Glutamatergic neuron (in vitro differentiated cells): ENCODE measurements around the gene LSM7. TPM values are rescaled to one million over a fixed set of nuclear protein-coding genes. Genes with fewer than 3 reads are reported as not detected.
A peak's percentile ranks its signal among the peaks of the same experiment; 100 is the strongest.

Source experiments
- DNase-seq: peaks from one replicate; pipeline ENCODE4 v3.0.0; 2022
- H3K27ac Mint-ChIP-seq: one replicate; pipeline ENCODE4 v1.8.0; 2020; ENCODE audit warnings: mild to moderate bottlenecking, mixed read lengths, inconsistent platforms; ENCODE audit not compliant: unreplicated experiment
- H3K27me3 Mint-ChIP-seq: one replicate; pipeline ENCODE4 v1.8.0; 2020; ENCODE audit warnings: mild to moderate bottlenecking, moderate library complexity, mixed read lengths, inconsistent platforms; ENCODE audit not compliant: unreplicated experiment
- H3K36me3 Mint-ChIP-seq: one replicate; pipeline ENCODE4 v1.8.0; 2020; ENCODE audit warnings: mild to moderate bottlenecking, mixed read lengths, inconsistent platforms; ENCODE audit not compliant: unreplicated experiment
- H3K4me1 Mint-ChIP-seq: one replicate; pipeline ENCODE4 v1.8.0; 2020; ENCODE audit warnings: mild to moderate bottlenecking, low read depth, mixed read lengths, inconsistent platforms; ENCODE audit not compliant: unreplicated experiment
- H3K4me3 Mint-ChIP-seq: one replicate; pipeline ENCODE4 v1.8.0; 2020; ENCODE audit warnings: mild to moderate bottlenecking, mixed read lengths, inconsistent platforms; ENCODE audit not compliant: unreplicated experiment
- H3K9me3 Mint-ChIP-seq: one replicate; pipeline ENCODE4 v1.8.0; 2020; ENCODE audit warnings: mild to moderate bottlenecking, moderate library complexity, mixed read lengths, inconsistent platforms; ENCODE audit not compliant: unreplicated experiment
- total RNA-seq: library from RNA; stranded (reverse); fragmentation: NEBNext Ultra II Directional; extraction: Animal tissue kit (Norgen Biotek cat#: 25700); gene quantifications from one replicate; pipeline ENCODE4 v1.2.1, GENCODE V29; 2021; ENCODE audit not compliant: unreplicated experiment
- TF ChIP-seq, protein P1 (sequence below): fragments of 200-600 bp; sonication (generic); IDR thresholded peaks from one replicate; pipeline ENCODE4 v1.5.0; 2021; ENCODE audit not compliant: partially characterized antibody, unreplicated experiment

The LSM7 gene
- total RNA-seq, 1 donor from 2014 or later = 105 TPM

- TF ChIP-seq, protein P1, sequence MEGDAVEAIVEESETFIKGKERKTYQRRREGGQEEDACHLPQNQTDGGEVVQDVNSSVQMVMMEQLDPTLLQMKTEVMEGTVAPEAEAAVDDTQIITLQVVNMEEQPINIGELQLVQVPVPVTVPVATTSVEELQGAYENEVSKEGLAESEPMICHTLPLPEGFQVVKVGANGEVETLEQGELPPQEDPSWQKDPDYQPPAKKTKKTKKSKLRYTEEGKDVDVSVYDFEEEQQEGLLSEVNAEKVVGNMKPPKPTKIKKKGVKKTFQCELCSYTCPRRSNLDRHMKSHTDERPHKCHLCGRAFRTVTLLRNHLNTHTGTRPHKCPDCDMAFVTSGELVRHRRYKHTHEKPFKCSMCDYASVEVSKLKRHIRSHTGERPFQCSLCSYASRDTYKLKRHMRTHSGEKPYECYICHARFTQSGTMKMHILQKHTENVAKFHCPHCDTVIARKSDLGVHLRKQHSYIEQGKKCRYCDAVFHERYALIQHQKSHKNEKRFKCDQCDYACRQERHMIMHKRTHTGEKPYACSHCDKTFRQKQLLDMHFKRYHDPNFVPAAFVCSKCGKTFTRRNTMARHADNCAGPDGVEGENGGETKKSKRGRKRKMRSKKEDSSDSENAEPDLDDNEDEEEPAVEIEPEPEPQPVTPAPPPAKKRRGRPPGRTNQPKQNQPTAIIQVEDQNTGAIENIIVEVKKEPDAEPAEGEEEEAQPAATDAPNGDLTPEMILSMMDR = peak; percentile 67
- Mint-ChIP-seq H3K27ac (peak overlapping the region; percentile 64), H3K9me3 (peaks cover 22% of the 10 kb centered on the region), H3K4me3 (no peak overlapping the region), H3K4me1 (peaks cover 20% of the 10 kb centered on the region), H3K36me3 (peaks cover 11% of the 10 kb centered on the region), H3K27me3 (peaks cover 19% of the 10 kb centered on the region)
- DNase-seq = peak; percentile 86
Observed at GRCh38 chr19:2337329-2337707, 8.9 kb upstream of the LSM7 start.

- Mint-ChIP-seq H3K36me3 (peaks cover 11% of the 10 kb centered on the region), H3K27me3 (peaks cover 24% of the 10 kb centered on the region), H3K27ac (peak overlapping the region; percentile 81), H3K9me3 (peaks cover 25% of the 10 kb centered on the region), H3K4me1 (peaks cover 22% of the 10 kb centered on the region), H3K4me3 (peak overlapping the region; percentile 47)
- peak; percentile 51 for DNase-seq
- TF ChIP-seq, protein P1 = no peak
Observed at GRCh38 chr19:2336528-2337328, 8.3 kb upstream of the LSM7 start.

GRCh38 chr19:2335848-2336247, 7.5 kb upstream of the LSM7 start:
- TF ChIP-seq, protein P1 = no peak
- Mint-ChIP-seq H3K27ac (peak overlapping the region; percentile 81), H3K9me3 (peaks cover 30% of the 10 kb centered on the region), H3K36me3 (peaks cover 11% of the 10 kb centered on the region), H3K4me3 (peak overlapping the region; percentile 47), H3K4me1 (peaks cover 29% of the 10 kb centered on the region), H3K27me3 (peaks cover 28% of the 10 kb centered on the region)
- DNase-seq = peak; percentile 0

- peak; percentile 54 for DNase-seq
- Mint-ChIP-seq H3K4me1 (peaks cover 30% of the 10 kb centered on the region), H3K36me3 (peaks cover 11% of the 10 kb centered on the region), H3K4me3 (no peak overlapping the region), H3K9me3 (peaks cover 35% of the 10 kb centered on the region), H3K27ac (peak overlapping the region; percentile 81), H3K27me3 (peaks cover 28% of the 10 kb centered on the region)
- TF ChIP-seq, protein P1 = no peak
Observed at GRCh38 chr19:2334986-2335846, 6.8 kb upstream of the LSM7 start.
